ENCODE results near the gene SESTD1.

Gene SESTD1

DNA sequence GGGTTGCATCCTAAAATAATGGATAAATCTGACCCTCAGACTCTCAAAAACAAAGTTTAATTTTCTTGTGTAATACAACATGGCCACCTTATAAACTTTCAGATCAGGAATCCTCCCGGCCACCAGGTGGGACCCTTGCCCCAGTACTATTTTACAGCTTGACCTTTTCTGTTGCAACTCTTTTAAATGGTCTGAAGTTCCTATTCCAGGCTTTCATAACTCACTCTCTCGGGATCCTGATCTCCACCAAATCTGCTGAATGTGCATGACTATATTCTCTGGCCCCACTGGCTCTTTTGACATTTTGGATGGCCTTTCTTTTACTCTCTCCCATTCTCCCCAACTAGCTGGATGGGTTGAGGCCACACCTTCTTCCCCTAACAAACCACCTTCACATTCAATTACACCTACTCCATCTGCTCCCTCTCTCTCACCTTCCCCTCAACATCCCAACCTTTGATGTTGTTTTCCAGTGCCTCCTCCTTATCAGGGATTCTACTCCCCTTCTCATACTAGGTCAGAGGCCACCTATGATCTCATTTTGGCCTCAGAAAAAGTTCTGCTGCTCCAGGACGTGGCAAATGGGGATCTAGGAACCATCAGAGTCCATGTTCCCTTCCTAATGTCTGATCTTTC lies 70.8 kb downstream of the SESTD1 start:
- in situ Hi-C loops (cut with MboI; ENCODE audit: low sequenced_read_pairs), result no loop called here

DNA sequence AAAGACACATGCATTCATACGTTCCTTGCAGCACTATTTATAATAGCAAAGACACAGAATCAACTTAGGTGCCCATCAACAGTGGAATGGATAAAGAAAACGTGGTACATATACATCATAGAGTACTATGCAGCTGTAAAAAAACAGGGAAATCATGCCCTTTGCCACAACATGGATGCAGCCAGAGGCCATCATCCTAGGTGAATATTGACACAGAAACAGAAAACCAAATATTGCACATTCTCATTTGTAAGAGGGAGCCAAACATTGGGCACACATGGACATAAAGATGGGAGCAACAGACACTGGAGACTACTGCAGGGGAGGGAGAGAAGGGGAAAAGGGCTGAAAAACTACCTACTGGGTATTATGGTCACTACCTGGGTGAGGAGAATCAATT lies 73.5 kb downstream of the SESTD1 start:
- in situ Hi-C loops (cut with MboI; ENCODE audit: low sequenced_read_pairs), result no loop called here

DNA sequence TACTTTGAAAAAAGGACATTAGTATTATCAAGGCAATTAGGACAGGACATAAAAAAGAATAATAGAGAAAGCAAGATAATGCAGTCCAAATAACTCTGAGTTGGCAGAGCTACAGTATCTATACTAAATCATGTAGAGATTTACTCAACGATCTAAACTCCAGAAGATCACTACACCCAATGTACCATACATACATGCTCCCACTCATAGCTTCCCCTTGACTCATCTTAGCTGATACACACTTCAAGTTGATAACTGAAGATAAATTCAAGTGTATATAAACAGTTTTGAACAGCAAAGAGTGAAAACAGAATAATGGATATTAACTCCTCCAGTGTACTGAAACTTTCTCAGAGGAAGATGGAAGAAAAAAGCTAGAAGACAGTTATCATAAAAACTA lies 78.5 kb downstream of the SESTD1 start:
- in situ Hi-C loops (cut with MboI; ENCODE audit: low sequenced_read_pairs), result no loop called here

DNA sequence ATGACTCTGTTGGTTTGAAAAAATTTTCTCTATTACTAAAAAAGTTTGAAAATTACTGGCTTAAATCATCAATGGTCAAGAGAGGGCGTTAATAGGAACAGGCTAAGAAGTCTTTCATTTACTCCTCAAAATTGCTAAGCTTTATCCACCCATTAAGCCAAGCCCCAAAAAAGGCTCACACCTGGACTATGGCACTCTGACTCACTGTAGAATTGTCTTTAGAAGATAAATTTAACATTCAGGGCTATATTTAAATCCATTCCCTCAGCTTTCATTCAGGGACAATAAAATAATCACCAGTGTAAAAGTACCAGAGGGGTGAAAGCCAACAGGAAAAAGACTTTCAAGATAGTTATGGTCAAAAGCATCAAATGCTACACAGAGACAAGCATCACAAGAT lies 80.0 kb downstream of the SESTD1 start:
- in situ Hi-C loops (cut with MboI; ENCODE audit: low sequenced_read_pairs), result no loop called here

DNA sequence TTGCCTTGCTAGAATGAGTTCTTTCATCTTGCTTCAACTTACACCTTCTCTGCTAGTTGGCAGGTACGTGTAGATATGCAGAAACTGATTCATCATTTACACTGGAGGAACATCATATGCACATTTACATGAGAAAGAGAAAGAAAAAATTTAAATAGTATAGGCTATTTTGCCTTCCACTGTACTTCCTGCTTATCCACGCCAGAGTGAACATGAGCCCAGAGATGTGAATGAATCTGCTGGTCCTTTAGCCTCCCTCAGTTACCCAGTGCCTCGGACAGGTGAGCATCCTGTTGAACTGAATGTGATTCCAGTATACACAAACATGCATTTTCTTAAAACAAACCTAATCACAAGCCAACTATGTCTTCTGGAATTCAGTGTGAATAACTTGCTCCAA lies 83.6 kb downstream of the SESTD1 start:
- in situ Hi-C loops (cut with MboI; ENCODE audit: low sequenced_read_pairs), result no loop called here

DNA sequence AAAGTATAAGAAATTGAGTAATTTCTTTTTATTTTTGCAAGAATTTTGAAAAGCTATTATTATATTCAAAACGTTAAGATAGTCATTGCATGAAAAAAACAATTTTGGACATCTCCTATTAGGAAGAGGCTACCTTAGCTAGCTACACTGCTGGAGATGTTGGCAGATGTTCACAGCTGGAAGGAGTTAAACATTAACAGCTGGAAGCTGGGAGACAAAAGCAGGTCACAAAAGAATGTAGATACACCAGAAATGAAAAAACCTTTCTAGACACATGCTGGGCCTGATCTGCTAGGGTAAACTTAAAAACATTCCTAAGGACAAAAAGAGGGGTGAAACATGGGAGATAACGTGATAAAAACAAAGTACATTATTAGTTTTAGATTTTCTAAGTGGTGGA lies 84.4 kb downstream of the SESTD1 start:
- in situ Hi-C loops (cut with MboI; ENCODE audit: low sequenced_read_pairs), result no loop called here

DNA sequence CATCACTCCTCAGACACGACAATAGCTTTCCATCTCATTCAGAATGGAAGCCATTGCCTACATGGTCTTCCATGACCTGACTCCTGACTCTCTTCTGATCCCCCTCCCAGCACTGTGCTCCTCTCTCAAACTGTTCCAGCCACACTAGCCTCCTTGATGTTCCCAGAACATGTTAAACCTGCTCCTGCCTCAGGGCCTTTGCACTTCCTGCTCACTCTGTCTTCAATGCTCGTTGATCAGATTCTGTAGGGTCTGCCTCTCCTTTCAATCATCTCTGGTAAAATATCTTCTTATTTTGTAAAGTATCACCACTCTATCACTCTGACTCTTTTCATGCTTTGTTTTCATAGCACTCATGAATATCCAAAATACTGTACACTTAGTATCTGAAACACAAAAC lies 84.9 kb downstream of the SESTD1 start:
- in situ Hi-C loops (cut with MboI; ENCODE audit: low sequenced_read_pairs), result no loop called here

DNA sequence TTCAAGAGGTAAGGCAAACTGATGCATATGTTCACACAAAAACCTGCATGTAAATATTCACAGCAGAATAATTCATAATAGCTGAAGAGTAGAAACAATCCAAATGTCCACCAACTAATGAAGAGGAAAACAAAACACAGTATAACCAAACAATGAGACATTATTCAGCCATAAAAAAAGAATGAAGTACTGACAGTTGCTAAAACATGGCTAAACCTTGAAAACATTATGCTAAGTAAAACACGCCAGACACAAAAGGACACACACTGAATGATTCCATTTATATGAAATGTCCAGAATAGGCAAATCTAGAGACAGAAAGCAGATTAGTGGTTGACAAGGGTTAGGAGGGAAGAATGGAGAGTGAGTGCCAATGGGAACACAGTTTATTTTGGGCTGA lies 86.9 kb downstream of the SESTD1 start:
- in situ Hi-C loops (cut with MboI; ENCODE audit: low sequenced_read_pairs), result no loop called here

DNA sequence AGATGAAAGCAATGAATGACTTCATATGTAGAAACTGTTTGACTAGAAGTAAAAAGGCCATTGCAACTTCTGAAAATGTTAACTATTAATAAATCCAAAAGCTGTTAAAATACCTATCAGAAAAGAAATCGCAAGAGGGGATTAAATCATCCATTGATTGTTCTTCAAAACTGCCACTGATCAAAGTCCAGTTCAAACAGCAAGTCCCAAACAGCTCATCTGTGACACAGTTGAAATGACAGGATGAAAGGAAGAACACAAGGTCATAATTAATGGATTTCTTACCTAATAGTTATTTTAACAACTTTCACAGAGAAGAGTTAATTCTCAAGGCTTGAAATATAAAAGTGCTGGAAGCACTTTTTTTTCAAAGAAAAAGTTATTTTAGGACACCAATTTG lies 90.4 kb downstream of the SESTD1 start:
- in situ Hi-C loops (cut with MboI; ENCODE audit: low sequenced_read_pairs), result no loop called here

DNA sequence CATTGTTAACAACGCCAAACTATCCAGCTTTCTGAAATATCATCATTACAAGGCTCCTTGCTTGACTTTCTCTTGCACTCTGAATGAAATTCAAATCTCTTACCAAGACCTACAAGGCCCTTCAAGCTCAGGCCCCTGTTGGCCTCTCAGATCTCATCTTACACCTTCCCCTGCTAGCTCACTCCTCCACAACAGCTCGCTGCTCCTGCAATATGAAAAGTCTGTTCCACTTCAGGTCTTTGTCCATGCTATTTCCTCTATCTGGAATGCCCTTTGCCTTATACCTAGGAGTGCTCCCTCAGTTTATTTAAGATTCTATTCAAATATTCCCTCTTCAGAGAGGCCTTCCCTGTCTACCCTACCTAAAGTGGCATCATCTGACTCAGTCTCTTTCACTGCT lies 91.7 kb downstream of the SESTD1 start:
- in situ Hi-C loops (cut with MboI; ENCODE audit: low sequenced_read_pairs), result no loop called here

DNA sequence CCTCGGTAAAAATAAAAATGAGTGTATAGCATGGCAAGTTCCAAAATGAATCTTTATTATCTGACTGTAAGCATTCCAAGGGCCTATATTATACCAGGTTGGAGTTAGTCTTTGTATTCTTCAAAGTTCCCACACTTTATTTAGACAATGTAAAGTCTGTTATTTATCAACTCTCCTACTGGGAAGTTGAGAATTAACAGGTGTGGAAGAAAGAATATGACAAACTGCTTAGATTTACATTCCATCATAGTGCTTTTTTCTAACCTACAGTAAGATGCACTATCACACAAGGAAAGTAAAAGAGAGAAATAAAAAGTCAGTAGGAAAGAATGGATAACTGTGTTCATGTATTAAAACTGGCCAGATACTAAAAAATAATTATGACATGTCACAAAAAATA lies 93.3 kb downstream of the SESTD1 start:
- in situ Hi-C loops (cut with MboI; ENCODE audit: low sequenced_read_pairs), result no loop called here

DNA sequence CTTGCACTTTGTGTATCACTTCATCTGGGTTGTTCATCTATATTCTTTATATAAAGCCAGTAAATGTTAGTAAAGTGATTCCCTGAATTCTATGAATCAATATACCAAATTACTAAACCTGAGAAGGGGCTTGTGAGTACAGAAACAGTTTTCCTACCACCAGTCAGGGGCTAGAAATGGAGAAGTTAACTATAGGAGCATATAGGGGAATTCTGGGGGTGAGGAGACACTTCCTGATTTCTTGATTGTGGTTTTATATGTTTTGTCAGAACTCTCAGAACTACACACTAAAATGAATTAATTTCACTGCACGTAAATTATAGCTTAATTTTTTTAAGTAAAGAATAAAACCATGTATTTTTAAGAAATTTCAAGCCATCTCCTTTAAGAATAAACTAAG lies 93.7 kb downstream of the SESTD1 start:
- in situ Hi-C loops (cut with MboI; ENCODE audit: low sequenced_read_pairs), result no loop called here

DNA sequence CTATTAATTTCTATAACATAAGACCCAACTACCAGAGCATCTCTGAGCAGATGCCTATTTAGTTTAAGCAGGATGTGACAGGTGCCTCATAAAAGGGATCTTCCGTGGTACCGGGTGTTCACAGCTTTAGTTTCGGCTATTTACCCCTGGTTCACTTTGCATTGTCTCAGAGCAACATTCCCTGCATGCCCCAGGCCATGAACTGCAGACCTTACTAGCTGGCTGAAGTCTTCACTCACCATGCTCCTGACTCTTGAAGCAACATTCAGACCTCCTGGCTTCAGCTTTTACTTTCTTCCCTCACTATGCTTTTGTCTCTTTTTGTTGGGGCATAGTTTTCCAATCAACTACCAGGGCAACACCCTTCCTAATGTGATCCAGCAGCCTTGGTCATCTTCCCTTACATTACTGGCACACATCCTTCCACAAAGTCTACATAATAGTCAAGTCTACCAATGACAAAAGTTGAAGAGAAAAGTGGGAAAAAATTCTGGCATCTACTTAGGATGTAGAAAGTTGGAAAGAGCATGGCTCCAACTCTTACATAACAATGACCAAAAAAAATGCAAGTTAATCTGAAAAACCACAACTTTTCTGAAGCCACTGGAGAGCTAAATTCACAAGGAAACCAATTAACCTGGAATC lies 99.2 kb downstream of the SESTD1 start:
- in situ Hi-C loops (cut with MboI; ENCODE audit: low sequenced_read_pairs), result no loop called here

DNA sequence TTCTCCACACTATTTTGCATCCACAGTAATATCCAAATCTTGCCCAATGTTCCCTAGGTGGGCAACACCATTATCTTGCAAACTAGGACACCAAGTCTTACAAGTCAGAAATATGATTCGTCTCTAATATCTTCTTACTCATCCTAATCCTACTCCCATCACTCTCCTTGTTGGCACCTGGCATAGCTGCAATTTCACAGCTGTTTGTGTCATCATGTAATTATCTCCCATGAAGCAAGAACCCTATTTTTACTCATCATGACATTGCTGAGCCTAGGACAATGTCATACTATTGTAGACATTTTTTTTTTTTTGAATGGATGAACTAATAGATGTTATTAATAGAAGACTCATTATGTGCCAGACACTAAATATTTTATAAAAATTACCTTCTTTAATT lies 123.4 kb downstream of the SESTD1 start:
- in situ Hi-C loops (cut with MboI; ENCODE audit: low sequenced_read_pairs), result no loop called here

DNA sequence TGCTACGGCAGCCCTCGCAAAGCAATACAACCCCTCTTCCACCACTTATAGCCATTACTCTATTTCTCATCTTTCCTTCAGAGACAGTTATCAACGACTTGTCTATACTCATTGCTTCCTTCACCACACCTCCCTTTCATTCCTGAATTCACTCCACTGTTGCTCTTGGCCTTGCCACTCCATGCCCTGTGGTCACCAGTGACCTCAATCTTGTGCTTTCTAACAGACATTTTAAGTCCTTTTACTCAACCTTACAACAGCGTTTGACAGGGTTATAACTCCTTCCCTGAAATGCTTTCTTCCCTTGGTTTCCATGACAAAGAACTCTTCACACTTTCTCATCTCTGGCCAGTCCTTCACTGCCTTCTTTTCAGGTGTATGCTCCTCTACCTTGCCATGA lies 124.1 kb downstream of the SESTD1 start:
- in situ Hi-C loops (cut with MboI; ENCODE audit: low sequenced_read_pairs), result no loop called here

DNA sequence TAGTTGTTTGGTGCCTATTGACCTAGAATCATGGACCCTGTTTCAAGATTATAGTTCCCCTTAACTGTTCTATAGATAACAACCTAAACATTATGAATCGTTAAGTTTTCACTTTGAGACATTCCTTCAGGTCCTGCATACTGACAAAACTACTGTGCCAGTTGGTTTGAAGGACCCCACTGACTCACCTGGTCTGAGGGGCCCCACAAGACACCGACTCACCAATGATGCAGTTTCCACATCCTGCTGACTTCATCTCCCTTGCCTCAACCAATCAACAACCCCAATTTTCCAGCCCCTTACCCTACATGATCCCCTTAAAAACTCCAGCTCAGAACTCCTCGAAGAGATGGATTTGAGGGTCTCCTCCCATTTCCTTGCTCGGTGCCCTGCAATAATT lies 125.1 kb downstream of the SESTD1 start:
- in situ Hi-C loops (cut with MboI; ENCODE audit: low sequenced_read_pairs), result no loop called here

DNA sequence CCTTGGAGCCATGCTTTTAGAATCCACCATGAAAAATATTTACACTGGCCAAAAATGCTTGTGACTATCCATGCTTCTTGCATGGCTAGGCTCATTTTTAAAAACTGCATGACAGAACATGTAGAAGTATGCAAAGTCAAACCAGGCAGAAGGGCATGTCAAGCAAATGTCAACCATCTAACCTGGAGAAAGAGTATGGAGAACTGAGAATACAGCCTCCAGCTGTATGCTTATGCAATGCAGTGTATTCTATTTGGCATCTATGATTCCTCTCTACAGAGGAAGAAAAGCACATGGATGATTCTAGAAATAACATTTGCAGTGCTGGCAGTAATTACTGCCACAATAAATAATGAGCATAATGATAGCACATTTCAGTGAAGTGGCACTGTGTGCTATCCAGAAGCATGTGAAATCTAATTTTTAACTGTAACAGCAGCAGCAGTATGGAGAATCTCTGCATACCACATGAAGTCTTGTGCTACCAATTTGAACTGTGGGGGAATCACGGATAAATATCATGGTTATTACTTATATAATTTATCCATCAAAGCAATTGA lies 127.4 kb downstream of the SESTD1 start:
- in situ Hi-C loops (cut with MboI; ENCODE audit: low sequenced_read_pairs), result no loop called here

DNA sequence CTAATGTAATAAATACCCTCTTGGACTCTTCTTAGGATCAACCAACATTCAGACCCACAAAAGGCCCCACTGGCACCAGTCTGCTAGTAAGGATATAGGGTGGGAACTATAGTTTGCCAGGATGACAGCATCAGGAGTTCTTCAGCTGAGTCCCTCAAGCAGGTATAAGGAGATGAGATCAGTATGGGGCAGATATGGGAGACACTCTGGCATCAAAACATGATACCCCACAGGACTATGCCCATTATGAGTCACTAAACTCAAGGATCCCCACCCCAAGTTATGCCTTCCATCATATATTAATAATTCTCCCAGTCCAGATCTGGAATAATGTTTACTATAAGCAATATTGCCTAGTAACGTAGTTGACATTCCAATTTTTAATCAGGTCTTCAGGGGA lies 131.6 kb downstream of the SESTD1 start:
- in situ Hi-C loops (cut with MboI; ENCODE audit: low sequenced_read_pairs), result no loop called here

DNA sequence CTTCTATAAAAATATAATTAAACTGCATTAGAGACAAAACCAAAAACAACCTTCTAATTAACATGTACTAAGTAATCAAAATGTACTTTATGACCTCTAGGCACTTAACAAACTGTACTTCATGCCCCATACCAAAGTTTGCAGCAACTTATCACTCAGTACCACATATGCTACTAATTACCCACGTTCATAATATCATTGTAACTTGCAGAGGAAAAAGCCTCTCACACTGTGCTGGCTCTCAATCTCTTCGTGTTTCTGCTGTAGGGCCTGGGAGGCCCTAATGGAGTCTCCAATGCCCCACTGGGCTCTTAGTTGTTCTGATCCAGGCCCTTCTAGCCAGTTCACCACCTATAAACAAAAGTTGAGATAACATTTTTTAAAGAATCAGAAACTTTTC lies 132.6 kb downstream of the SESTD1 start:
- in situ Hi-C loops (cut with MboI; ENCODE audit: low sequenced_read_pairs), result no loop called here

DNA sequence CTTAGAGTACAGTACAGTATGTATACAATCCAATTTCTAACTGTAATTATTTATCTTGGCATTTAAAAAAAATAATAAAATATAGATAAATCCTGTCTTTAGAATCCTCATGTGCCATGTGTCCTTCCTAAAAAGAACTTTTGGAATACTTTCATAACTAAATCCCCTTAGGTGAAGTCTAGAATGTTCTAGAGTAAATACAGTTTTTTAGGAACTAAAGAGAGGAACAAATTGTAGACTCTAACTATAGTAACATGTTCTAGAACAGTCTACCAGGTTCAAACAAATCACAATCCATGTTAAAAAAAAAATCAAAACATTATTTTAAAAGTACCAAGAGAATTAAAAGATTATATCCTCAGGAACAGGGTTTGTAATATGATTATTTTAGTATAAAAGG lies 134.1 kb downstream of the SESTD1 start:
- in situ Hi-C loops (cut with MboI; ENCODE audit: low sequenced_read_pairs), result no loop called here

DNA sequence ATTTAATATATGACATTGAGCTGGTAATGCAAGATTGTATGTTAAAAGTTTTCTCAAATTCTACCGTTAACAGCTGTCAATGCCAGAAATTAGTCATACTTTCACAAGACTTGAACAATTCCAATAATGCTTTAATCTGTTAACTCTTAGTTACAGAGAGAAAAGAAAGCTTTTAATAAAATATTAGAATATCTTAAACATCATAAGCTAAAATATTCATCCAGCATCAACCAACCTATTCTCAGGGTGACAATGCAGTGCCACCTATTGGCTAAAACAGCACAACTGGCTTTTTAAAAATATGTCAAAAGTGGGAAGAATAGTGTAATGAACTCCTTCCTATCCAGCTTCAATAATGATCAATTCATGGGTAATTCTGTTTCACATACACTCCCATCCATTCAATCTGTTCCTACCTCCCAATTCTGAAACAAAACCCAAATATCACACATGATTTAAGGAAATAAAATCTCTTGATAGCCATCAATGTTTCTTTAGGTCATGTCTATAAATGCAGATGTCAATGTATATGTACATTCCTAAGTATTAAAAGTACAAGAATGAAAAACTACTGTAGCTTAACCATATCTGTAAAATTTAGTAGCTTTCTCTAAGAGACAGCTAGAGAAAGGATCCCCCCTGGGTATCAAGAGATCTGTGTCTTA lies 134.9 kb downstream of the SESTD1 start:
- in situ Hi-C loops (cut with MboI; ENCODE audit: low sequenced_read_pairs), result no loop called here

DNA sequence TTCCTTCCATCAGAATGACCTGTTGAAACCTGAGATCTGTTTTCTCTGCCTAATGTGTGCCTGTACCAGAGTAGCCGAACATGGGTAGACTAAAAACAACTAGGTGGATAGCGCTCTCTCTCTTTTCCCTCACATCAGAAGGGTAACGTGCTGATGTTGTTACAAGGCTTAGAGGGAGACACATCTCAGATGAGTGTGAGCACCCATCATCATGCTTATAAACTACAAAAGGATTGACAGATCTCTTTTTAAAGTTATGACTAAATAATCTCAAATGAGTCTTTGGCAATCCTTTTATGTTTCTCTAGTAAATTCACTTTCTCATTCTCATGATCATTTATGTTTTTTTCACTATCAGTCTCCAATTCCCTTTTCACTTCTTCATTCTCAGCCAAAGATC lies 139.2 kb downstream of the SESTD1 start:
- in situ Hi-C loops (cut with MboI; ENCODE audit: low sequenced_read_pairs), result no loop called here

Data from HL-60/S4 (cell line).